ENCODE data around the gene LILRA2. TPM values are rescaled to one million over a fixed set of nuclear protein-coding genes. Genes with fewer than 3 reads are reported as not detected.
"Not testable (repeated sequence)": the region's sequence is repeated elsewhere in the genome, so short reads cannot be mapped to it uniquely, and the experiment has no call there.

The LILRA2 gene
- total and polyA plus RNA-seq, 2 experiments from 2014 or later, result not detected

GRCh38 chr19:54594737-54595136 is 21.1 kb downstream of the LILRA2 start (continued):
- TF ChIP-seq REST (IDR thresholded peaks at IDR 0.05; ENCODE audit: unreplicated experiment) (no peak), CTCF (conservative IDR thresholded peaks at IDR 0.05; ENCODE audit: low read depth in 2 of 2) (no peak), STAT1 (IDR thresholded peaks at IDR 0.05; ENCODE audit: unreplicated experiment) (no peak), ZNF331 (CRISPR knock-in tag; IDR thresholded peaks at IDR 0.05; ENCODE audit: low read depth) (no peak), NANOG (IDR thresholded peaks at IDR 0.05; ENCODE audit: borderline replicate concordance) (no peak), CREB1 (CRISPR knock-in tag; IDR thresholded peaks at IDR 0.05; ENCODE audit: low read depth) (no peak), JUNB (IDR thresholded peaks at IDR 0.05; ENCODE audit: unreplicated experiment) (no peak), ETS1 (IDR thresholded peaks at IDR 0.05) (no peak), POLR2AphosphoS5 (IDR thresholded peaks at IDR 0.05; ENCODE audit: low read depth) (no peak), EZH2 (IDR thresholded peaks at IDR 0.05; ENCODE audit: low read depth, unreplicated experiment) (no peak)

- H3K27me3 Mint-ChIP-seq (ENCODE audit: insufficient read depth, low read depth, poor library complexity); H3K27ac ChIP-seq (ENCODE audit: low read depth); H3K36me3 ChIP-seq (ENCODE audit: insufficient read depth); H3K9me2 ChIP-seq (ENCODE audit: insufficient read depth); H3K4me3 Mint-ChIP-seq; H3K79me2 ChIP-seq (replicated peaks; ENCODE audit: insufficient read depth); H3K4me2 ChIP-seq; H3K27me3 ChIP-seq (ENCODE audit: insufficient read depth); H2AFZ ChIP-seq; H3F3A ChIP-seq (replicated peaks; ENCODE audit: low read depth); H3K4me1 ChIP-seq (ENCODE audit: insufficient read depth); H3K27ac Mint-ChIP-seq; H3K4me1 Mint-ChIP-seq; H4K20me1 ChIP-seq (replicated peaks; ENCODE audit: insufficient read depth); H3K4me3 ChIP-seq; DNase-seq (ENCODE audit: low spot score); ATAC-seq: not testable (repeated sequence)
- peaks cover 95% of the 10 kb centered on the region for H3K9me3 Mint-ChIP-seq
- peaks cover 36% of the 10 kb centered on the region for H3K36me3 Mint-ChIP-seq (ENCODE audit: low read depth)
These were observed 22.3 kb downstream of the LILRA2 start for GRCh38 chr19:54595680-54596436.
